ENCODE measurements around the gene ADGRV1.

The ADGRV1 gene

DNA sequence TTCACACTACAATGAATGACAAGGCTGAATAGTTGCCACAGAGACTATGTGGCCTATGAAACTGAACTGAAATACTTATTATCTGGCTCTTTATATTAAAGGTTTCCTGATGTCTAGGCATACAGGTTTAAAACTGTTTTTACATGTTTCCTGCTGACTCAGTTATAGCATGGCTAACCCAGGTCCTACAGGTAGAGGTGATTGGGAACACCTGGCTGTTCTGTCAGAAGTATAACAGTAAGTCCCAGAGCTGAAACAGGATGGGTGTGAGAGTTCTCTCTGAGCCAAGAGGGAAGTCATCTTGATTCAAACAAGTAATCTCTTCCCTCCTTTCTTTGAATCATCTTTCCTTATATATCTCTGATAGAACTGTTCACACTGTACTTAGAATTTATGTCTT, 4.9 kb upstream of the ADGRV1 start:
- TF ChIP-seq ZFX (IDR thresholded peaks at IDR 0.05; ENCODE audit: borderline replicate concordance): no peak
- TF ChIP-seq, protein P1, sequence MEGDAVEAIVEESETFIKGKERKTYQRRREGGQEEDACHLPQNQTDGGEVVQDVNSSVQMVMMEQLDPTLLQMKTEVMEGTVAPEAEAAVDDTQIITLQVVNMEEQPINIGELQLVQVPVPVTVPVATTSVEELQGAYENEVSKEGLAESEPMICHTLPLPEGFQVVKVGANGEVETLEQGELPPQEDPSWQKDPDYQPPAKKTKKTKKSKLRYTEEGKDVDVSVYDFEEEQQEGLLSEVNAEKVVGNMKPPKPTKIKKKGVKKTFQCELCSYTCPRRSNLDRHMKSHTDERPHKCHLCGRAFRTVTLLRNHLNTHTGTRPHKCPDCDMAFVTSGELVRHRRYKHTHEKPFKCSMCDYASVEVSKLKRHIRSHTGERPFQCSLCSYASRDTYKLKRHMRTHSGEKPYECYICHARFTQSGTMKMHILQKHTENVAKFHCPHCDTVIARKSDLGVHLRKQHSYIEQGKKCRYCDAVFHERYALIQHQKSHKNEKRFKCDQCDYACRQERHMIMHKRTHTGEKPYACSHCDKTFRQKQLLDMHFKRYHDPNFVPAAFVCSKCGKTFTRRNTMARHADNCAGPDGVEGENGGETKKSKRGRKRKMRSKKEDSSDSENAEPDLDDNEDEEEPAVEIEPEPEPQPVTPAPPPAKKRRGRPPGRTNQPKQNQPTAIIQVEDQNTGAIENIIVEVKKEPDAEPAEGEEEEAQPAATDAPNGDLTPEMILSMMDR (IDR thresholded peaks at IDR 0.05): no peak

DNA sequence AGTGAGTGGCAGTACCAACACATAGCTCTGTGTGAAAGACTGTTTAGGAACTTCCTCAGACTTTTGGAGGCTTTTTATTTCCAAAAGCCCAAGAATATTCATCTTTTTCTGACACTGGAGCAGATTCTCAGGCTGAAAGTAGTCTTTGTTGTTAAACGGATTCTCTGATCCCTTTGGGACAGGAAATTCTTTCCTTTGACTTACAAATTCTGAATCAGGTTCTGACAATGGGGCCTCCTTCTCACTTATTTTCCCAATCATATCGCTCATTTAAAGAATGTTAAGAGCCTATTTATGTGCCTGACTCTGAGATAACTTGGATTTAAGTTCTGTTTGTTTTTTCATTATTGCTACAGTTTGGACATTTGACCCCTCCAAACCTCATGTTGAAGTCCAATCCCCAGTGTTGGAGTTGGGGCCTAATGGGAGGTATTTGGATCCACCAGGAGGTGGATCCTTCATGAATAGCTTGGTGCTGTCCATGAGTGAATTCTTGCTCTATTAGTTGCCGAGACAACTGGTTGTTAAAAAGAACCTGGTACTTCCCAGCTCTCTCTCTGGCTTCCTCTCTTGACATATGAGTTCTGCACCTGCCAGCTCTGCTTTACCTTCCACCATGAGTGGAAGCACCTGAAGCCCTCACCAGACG, 4.1 kb upstream of the ADGRV1 start:
- no peak overlapping the region for H3K27ac ChIP-seq
- TF ChIP-seq, protein P1 (IDR thresholded peaks at IDR 0.05): no peak
- TF ChIP-seq ZFX (IDR thresholded peaks at IDR 0.05; ENCODE audit: borderline replicate concordance): no peak

More for the DNA sequence above, 4.9 kb upstream of the ADGRV1 start:
- H3K27ac ChIP-seq: no peak overlapping the region

DNA sequence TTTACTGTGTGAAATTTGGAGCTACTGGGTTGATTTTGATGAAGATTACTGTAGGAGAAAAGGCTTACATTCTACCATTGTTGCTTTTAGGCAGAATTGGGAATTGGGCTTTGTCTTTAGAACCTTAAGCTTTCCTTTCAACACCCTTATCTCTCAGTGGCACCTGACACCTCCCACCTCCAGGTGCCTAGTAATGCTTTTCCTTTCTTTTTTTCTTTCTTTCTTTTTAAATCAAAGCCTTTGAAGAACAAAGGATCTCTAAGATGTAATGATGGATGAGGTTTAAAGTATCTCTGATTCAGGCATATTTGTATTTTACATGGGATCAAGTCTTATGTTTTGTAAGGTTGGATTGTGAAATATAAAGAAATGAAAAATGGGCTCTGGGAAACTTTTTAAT, 2.9 kb upstream of the ADGRV1 start:
- TF ChIP-seq, protein P1 (IDR thresholded peaks at IDR 0.05): no peak
- no peak for TF ChIP-seq ZFX (IDR thresholded peaks at IDR 0.05; ENCODE audit: borderline replicate concordance)

DNA sequence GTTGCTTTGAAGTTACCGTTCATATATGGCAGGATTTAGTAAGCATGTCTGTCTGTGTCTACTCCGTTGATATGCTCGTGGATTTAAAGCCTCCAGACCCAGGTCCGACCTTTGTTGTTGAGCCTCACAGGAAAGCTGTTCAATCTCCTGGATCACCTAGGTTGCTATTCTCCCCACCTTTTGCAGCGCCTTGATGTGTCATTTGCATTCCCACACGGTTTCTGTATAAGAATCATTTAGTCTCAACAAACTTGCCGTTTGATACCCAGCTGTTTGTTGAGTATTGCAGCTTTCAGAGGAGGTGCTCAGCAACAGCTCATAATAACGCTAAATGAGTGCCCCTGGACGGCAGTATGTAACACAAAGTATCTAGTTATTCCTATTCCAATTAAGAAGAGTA, 1.2 kb upstream of the ADGRV1 start:
- TF ChIP-seq ZFX (IDR thresholded peaks at IDR 0.05; ENCODE audit: borderline replicate concordance): no peak
- TF ChIP-seq, protein P1 (IDR thresholded peaks at IDR 0.05): no peak

More for the DNA sequence above, 2.9 kb upstream of the ADGRV1 start:
- H3K27ac ChIP-seq: no peak overlapping the region

DNA sequence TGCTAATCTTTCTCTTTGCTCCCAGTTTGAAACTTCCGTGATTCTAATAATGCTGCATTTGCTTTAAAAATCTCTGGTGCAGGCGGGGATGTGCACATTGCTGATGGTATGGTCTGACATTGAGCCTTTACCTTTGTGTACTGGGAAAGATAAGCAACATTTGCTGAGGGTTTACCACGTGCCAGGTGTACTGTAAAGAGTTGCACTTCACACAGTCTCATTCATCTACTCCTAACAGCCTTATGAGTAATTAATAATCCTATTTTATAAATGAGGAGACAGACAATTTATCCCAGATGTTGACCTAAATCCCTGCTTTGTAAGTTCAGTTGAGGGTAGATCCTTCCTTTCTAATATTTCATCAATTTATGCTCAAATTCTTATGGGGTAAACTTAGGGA, 726 bp upstream of the ADGRV1 start:
- H3K27ac ChIP-seq: peak overlapping the region; percentile 79
- TF ChIP-seq ZFX (IDR thresholded peaks at IDR 0.05; ENCODE audit: borderline replicate concordance): no peak
- TF ChIP-seq, protein P1 (IDR thresholded peaks at IDR 0.05): no peak

More for the DNA sequence above, 1.2 kb upstream of the ADGRV1 start:
- H3K27ac ChIP-seq: peak overlapping the region; percentile 79; the same call in 1 of the 2 replicates

- TF ChIP-seq, protein P1 (IDR thresholded peaks at IDR 0.05): no peak
- no peak for TF ChIP-seq ZFX (IDR thresholded peaks at IDR 0.05; ENCODE audit: borderline replicate concordance)
- H3K27ac ChIP-seq: no peak overlapping the region
Measured at GRCh38 chr5:90560771-90561170, 2.2 kb downstream of the ADGRV1 start.

DNA sequence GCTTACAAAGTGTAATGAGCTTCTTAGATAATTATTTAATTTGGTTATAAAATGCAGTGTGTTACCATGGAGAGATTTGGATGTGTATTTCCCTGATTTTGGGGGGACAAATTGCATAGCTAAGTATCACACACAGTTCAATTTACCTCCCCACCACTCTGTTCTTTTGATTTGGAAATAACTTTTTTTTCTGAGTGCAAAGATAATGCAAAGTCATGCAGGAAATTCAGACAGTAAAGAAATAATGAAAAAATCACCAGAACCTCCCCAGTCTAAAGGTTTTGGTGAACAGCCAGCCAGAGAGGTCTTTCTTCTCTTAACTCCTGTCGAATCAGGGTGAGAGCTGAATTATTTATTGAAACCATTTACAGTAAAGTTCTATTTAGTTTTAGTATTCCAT, 3.2 kb downstream of the ADGRV1 start:
- H3K27ac ChIP-seq: peak overlapping the region; percentile 31; the same call in 1 of the 2 replicates
- TF ChIP-seq ZFX (IDR thresholded peaks at IDR 0.05; ENCODE audit: borderline replicate concordance): no peak
- TF ChIP-seq, protein P1 (IDR thresholded peaks at IDR 0.05): no peak

All from 22Rv1 (cell line).